OCI-LY7 (cell line): Measurements from ENCODE around the gene ZNF423. TPM values are rescaled to one million over a fixed set of nuclear protein-coding genes. Genes with fewer than 3 reads are reported as not detected.

ENCODE experiments used
- BruUV-seq: library from RNA; stranded (reverse); fragments of 400-500 nt; replicated peaks from 2 replicates; lab custom pipeline; 2021; lab: Mats Ljungman, UMichigan
- CTCF ChIA-PET: fragments of 300-600 bp; sonication (Branson Sonifier 250); formaldehyde crosslinking; loops from one replicate; lab custom pipeline; 2022; ENCODE audit warnings: antibody characterized with exemption; ENCODE audit not compliant: unreplicated experiment; lab: Charles Lee
- POLR2A ChIA-PET: fragments of 300-600 bp; sonication (Branson Sonifier 250); formaldehyde crosslinking; loops from one replicate; lab custom pipeline; 2022; ENCODE audit warnings: antibody characterized with exemption; lab: Charles Lee
- DNase-seq: peaks from one replicate; pipeline ENCODE4 v3.0.0-alpha.2; 2015; ENCODE audit warnings: low spot score
- H2AFZ ChIP-seq: fragments of 200-600 bp; sonication (generic), shearing (Covaris generic); 2 replicates; pipeline ENCODE4 v1.6.1; 2014; ENCODE audit warnings: mild to moderate bottlenecking, antibody characterized with exemption, low read length, moderate library complexity
- H3K27ac ChIP-seq: fragments of 200-600 bp; sonication (generic); 2 replicates; pipeline ENCODE4 v1.5.1; 2014; ENCODE audit warnings: mixed run types, low read depth, mild to moderate bottlenecking, moderate library complexity, low read length, inconsistent platforms; ENCODE audit not compliant: poor library complexity, severe bottlenecking
- H3K36me3 ChIP-seq: fragments of 200-600 bp; sonication (generic); 2 replicates; pipeline ENCODE4 v1.6.1; 2014; ENCODE audit warnings: mild to moderate bottlenecking, antibody characterized with exemption, low read length, moderate library complexity, mixed read lengths; ENCODE audit not compliant: insufficient read depth
- H3K4me1 ChIP-seq: fragments of 200-600 bp; sonication (generic); 2 replicates; pipeline ENCODE4 v1.5.1; 2014; ENCODE audit warnings: mild to moderate bottlenecking, low read length; ENCODE audit not compliant: insufficient read depth, poor library complexity, severe bottlenecking
- H3K4me2 ChIP-seq: fragments of 200-600 bp; sonication (generic); 2 replicates; pipeline ENCODE4 v1.6.1; 2014; ENCODE audit warnings: mild to moderate bottlenecking, low read length
- H3K4me3 ChIP-seq: fragments of 200-600 bp; sonication (generic); 2 replicates; pipeline ENCODE4 v1.5.1; 2014; ENCODE audit warnings: mild to moderate bottlenecking, low read depth, low read length; ENCODE audit not compliant: poor library complexity, severe bottlenecking
- H3K79me2 ChIP-seq: fragments of 200-600 bp; sonication (generic); 2 replicates; pipeline ENCODE4 v1.6.1; 2016; ENCODE audit warnings: low read depth, mild to moderate bottlenecking, low read length, moderate library complexity, mixed read lengths; ENCODE audit not compliant: insufficient read depth
- H3K9me2 ChIP-seq: fragments of 200-600 bp; sonication (generic); 2 replicates; pipeline ENCODE4 v1.6.1; 2016; ENCODE audit warnings: mild to moderate bottlenecking, low read length, mixed read lengths; ENCODE audit not compliant: insufficient read depth
- H3K9me3 ChIP-seq: fragments of 200-600 bp; sonication (generic); 2 replicates; pipeline ENCODE4 v1.6.1; 2014; ENCODE audit warnings: mild to moderate bottlenecking, mixed run types, low read length, mixed read lengths
- H4K20me1 ChIP-seq: fragments of 200-600 bp; sonication (generic); 2 replicates; pipeline ENCODE4 v1.6.1; 2014; ENCODE audit warnings: mild to moderate bottlenecking, antibody characterized with exemption, low read length, moderate library complexity, mixed read lengths; ENCODE audit not compliant: insufficient read depth
- CTCF ChIP-seq: fragments of 200-600 bp; sonication (generic); conservative IDR thresholded peaks from 2 replicates; pipeline ENCODE4 v1.5.1; 2014; ENCODE audit warnings: mild to moderate bottlenecking, antibody characterized with exemption, low read length, moderate library complexity, mixed read lengths
- EZH2phosphoT487 ChIP-seq: fragments of 200-600 bp; sonication (generic); IDR thresholded peaks from 2 replicates; pipeline ENCODE4 v1.6.1; 2018; ENCODE audit warnings: low read depth, borderline replicate concordance, mild to moderate bottlenecking, mixed run types, antibody characterized with exemption, low read length, moderate library complexity, mixed read lengths
- intact Hi-C: fragments of 100-400 bp; cut with micrococcal nuclease; formaldehyde crosslinking; loops from one replicate; pipeline ENCODE4 v1.10.0; 2022; ENCODE audit not compliant: unreplicated experiment
- total RNA-seq, 2 experiments: library from RNA; depleted of rRNA in 1 of 2; stranded (reverse); fragments of >200 nt in 1 of 2; shearing (Covaris generic) in 1 of 2; gene quantifications; 2 replicates each; pipeline ENCODE4 v1.2.3, GENCODE V29; 2014 to 2022

Gene ZNF423
- total RNA-seq, 2 experiments from 2014 or later = 0.09 to 0.13 TPM

GRCh38 chr16:49615576-49615975 is 240.3 kb downstream of the ZNF423 start:
- Histone ChIP-seq H4K20me1 (no peaks in the 10 kb centered on the region), H3K36me3 (no peaks in the 10 kb centered on the region), H3K4me3 (no peak overlapping the region), H3K4me2 (no peak overlapping the region), H2AFZ (no peak overlapping the region), H3K4me1 (no peaks in the 10 kb centered on the region), H3K9me3 (no peaks in the 10 kb centered on the region), H3K9me2 (no peaks in the 10 kb centered on the region), H3K27ac (no peak overlapping the region), H3K79me2 (no peaks in the 10 kb centered on the region)
- intact Hi-C loops = no loop called here
- no peak for TF ChIP-seq EZH2phosphoT487
- no peak for TF ChIP-seq CTCF
- DNase-seq = no peak
- ChIA-PET POLR2A (no interaction called here), CTCF (no interaction called here)
- no TSS peak for BruUV-seq

GRCh38 chr16:49610983-49611382 is 244.9 kb downstream of the ZNF423 start:
- H3K9me2 ChIP-seq = no peaks in the 10 kb centered on the region
- no peaks in the 10 kb centered on the region for H4K20me1 ChIP-seq
- CTCF ChIA-PET = no interaction called here
- intact Hi-C loops = no loop called here
- no peak overlapping the region for H3K4me3 ChIP-seq
- no peaks in the 10 kb centered on the region for H3K4me1 ChIP-seq
- no peak for DNase-seq
- no peaks in the 10 kb centered on the region for H3K79me2 ChIP-seq
- POLR2A ChIA-PET = interaction anchor here (0.6 kb wide), 1 partner anchor 271 kb away, joined by 5 read pairs; no protein-coding TSS in a partner anchor
- H3K4me2 ChIP-seq = no peak overlapping the region
- H3K9me3 ChIP-seq = no peaks in the 10 kb centered on the region
- BruUV-seq = no TSS peak
- H3K27ac ChIP-seq = no peak overlapping the region
- no peak for TF ChIP-seq EZH2phosphoT487
- TF ChIP-seq CTCF = no peak
- H2AFZ ChIP-seq = no peak overlapping the region
- H3K36me3 ChIP-seq = no peaks in the 10 kb centered on the region

- H3K36me3 ChIP-seq = no peaks in the 10 kb centered on the region
- no peak overlapping the region for H3K27ac ChIP-seq
- no peak overlapping the region for H3K4me3 ChIP-seq
- H4K20me1 ChIP-seq = no peaks in the 10 kb centered on the region
- no TSS peak for BruUV-seq
- POLR2A ChIA-PET = no interaction called here
- no peaks in the 10 kb centered on the region for H3K9me3 ChIP-seq
- no peaks in the 10 kb centered on the region for H3K4me1 ChIP-seq
- no peaks in the 10 kb centered on the region for H3K9me2 ChIP-seq
- intact Hi-C loops = no loop called here
- no peak overlapping the region for H2AFZ ChIP-seq
- CTCF ChIA-PET = no interaction called here
- H3K79me2 ChIP-seq = no peaks in the 10 kb centered on the region
- no peak for TF ChIP-seq EZH2phosphoT487
- 0 out of 2 replicates have a peak, but pooled peaks have one; percentile 22 for TF ChIP-seq CTCF
- peak; percentile 8 for DNase-seq
- H3K4me2 ChIP-seq = no peak overlapping the region
These were observed 247.1 kb downstream of the ZNF423 start for GRCh38 chr16:49608779-49609178.
